OCI-M2 (cell line): ENCODE data around the gene CD163L1.
"Not testable (repeated sequence)": the region's sequence is repeated elsewhere in the genome, so short reads cannot be mapped to it uniquely, and the experiment has no call there.

ENCODE experiments used
- DNase-seq: peaks from one replicate; lab custom pipeline; 2025; ENCODE audit not compliant: unreplicated experiment; lab: John Stamatoyannopoulos, UW

CD163L1 gene

GRCh38 chr12:7444076-7444475 lies at the start of gene CD163L1:
Gene CD163L1, minus strand, starts transcription at chr12:7444153. Its CDS starts 26 bp downstream, at chr12:7444127.
- DNase-seq = no peak

GRCh38 chr12:7493006-7493405 lies 49.1 kb upstream of the CD163L1 start:
- no peak for DNase-seq

GRCh38 chr12:7486512-7486911 lies 42.6 kb upstream of the CD163L1 start:
- DNase-seq = no peak

GRCh38 chr12:7485095-7485494 lies 41.1 kb upstream of the CD163L1 start:
- no peak for DNase-seq

GRCh38 chr12:7483343-7483742 lies 39.4 kb upstream of the CD163L1 start:
- no peak for DNase-seq

- no peak for DNase-seq
These were observed 35.8 kb upstream of the CD163L1 start for GRCh38 chr12:7479771-7480170.

GRCh38 chr12:7472060-7472459 lies 28.1 kb upstream of the CD163L1 start:
- no peak for DNase-seq

- no peak for DNase-seq
These were observed 16.7 kb upstream of the CD163L1 start for GRCh38 chr12:7460375-7461259.

GRCh38 chr12:7459973-7460372 lies 16.0 kb upstream of the CD163L1 start:
- no peak for DNase-seq

- DNase-seq = no peak
These were observed 7.8 kb upstream of the CD163L1 start for GRCh38 chr12:7451756-7452155.

GRCh38 chr12:7450667-7451066 lies 6.7 kb upstream of the CD163L1 start:
- DNase-seq = no peak

- DNase-seq = no peak
These were observed 4.1 kb upstream of the CD163L1 start for GRCh38 chr12:7448099-7448498.

GRCh38 chr12:7444537-7444936 lies 584 bp upstream of the CD163L1 start:
- no peak for DNase-seq

GRCh38 chr12:7441216-7441615 lies 2.7 kb downstream of the CD163L1 start:
- DNase-seq = no peak

GRCh38 chr12:7439579-7440505 lies 4.1 kb downstream of the CD163L1 start:
- DNase-seq = no peak

GRCh38 chr12:7438291-7438995 lies 5.5 kb downstream of the CD163L1 start:
- not testable (repeated sequence) for DNase-seq

GRCh38 chr12:7437494-7437893 lies 6.5 kb downstream of the CD163L1 start:
- not testable (repeated sequence) for DNase-seq

GRCh38 chr12:7434670-7435069 lies 9.3 kb downstream of the CD163L1 start:
- no peak for DNase-seq

- DNase-seq = no peak
These were observed 10.6 kb downstream of the CD163L1 start for GRCh38 chr12:7433276-7433822.

- no peak for DNase-seq
These were observed 11.8 kb downstream of the CD163L1 start for GRCh38 chr12:7431993-7432685.
